IMR-90 (cell line): Measurements from ENCODE around the gene ATP13A5. TPM values are rescaled to one million over a fixed set of nuclear protein-coding genes. Genes with fewer than 3 reads are reported as not detected.

Experiments used
- ATAC-seq: fragments of 200-7000 bp; cut with Tn5 transposase; 2 replicates; pipeline ENCODE4 v1.9.1; 2020; ENCODE audit warnings: low read depth, mild to moderate bottlenecking, moderate library complexity
- BruUV-seq: library from RNA; stranded (reverse); fragments of 400-500 nt; replicated peaks from 2 replicates; lab custom pipeline; 2021; lab: Mats Ljungman, UMichigan
- CTCF ChIA-PET: fragments of 300-600 bp; formaldehyde crosslinking; extraction: SDS; loops from one replicate; lab custom pipeline; 2021; ENCODE audit warnings: antibody characterized with exemption; lab: Yijun Ruan, JAX
- POLR2A ChIA-PET: fragments of 300-600 bp; sonication (Branson Sonifier 250); formaldehyde crosslinking; loops from one replicate; lab custom pipeline; 2022; ENCODE audit warnings: antibody characterized with exemption; ENCODE audit not compliant: unreplicated experiment; lab: Charles Lee
- DNase-seq: peaks from one replicate; pipeline ENCODE4 v3.0.0; 2013
- H2AFZ ChIP-seq: replicated peaks from 2 replicates; pipeline ENCODE3; 2013; ENCODE audit warnings: low read length, mild to moderate bottlenecking; ENCODE audit not compliant: poor library complexity
- H2AK5ac ChIP-seq: 2 replicates; pipeline ENCODE4 v1.6.1; 2013; ENCODE audit warnings: low read depth, low read length, inconsistent platforms
- H2AK9ac ChIP-seq: replicated peaks from 2 replicates; pipeline ENCODE3; 2013; ENCODE audit warnings: mild to moderate bottlenecking, low read depth, low read length, moderate library complexity; ENCODE audit not compliant: poor library complexity
- H2BK120ac ChIP-seq: 2 replicates; pipeline ENCODE4 v1.6.1; 2013; ENCODE audit warnings: low read depth, low read length, inconsistent platforms
- H2BK15ac ChIP-seq: 3 replicates; pipeline ENCODE4 v1.6.1; 2013; ENCODE audit warnings: low read depth, low read length, inconsistent platforms
- H2BK20ac ChIP-seq: 2 replicates; pipeline ENCODE4 v1.6.1; 2013; ENCODE audit warnings: low read depth, mild to moderate bottlenecking, inconsistent platforms, low read length, moderate library complexity
- H2BK5ac ChIP-seq: 2 replicates; pipeline ENCODE4 v1.6.1; 2013; ENCODE audit warnings: mild to moderate bottlenecking, low read depth, low read length, inconsistent platforms; ENCODE audit not compliant: poor library complexity, severe bottlenecking
- H3K14ac ChIP-seq: replicated peaks from 2 replicates; pipeline ENCODE4 v1.6.1; 2013; ENCODE audit warnings: low read depth, low read length, inconsistent platforms
- H3K18ac ChIP-seq: 2 replicates; pipeline ENCODE4 v1.6.1; 2013; ENCODE audit warnings: low read depth, low read length, control low read depth
- H3K23ac ChIP-seq: 2 replicates; pipeline ENCODE4 v1.6.1; 2013; ENCODE audit warnings: low read depth, low read length, inconsistent platforms
- H3K27ac ChIP-seq: 2 replicates; pipeline ENCODE4 v1.5.1; 2013; ENCODE audit warnings: mild to moderate bottlenecking, control low read depth, low read length; ENCODE audit not compliant: insufficient read depth
- H3K27me3 ChIP-seq: 2 replicates; pipeline ENCODE4 v1.6.1; 2013; ENCODE audit warnings: low read length; ENCODE audit not compliant: control insufficient read depth, insufficient read depth
- H3K36me3 ChIP-seq: 2 replicates; pipeline ENCODE4 v1.6.1; 2013; ENCODE audit warnings: low read length, mixed read lengths; ENCODE audit not compliant: control insufficient read depth, insufficient read depth
- H3K4ac ChIP-seq: 2 replicates; pipeline ENCODE4 v1.6.1; 2013; ENCODE audit warnings: low read depth, low read length, inconsistent platforms
- H3K4me1 ChIP-seq: 2 replicates; pipeline ENCODE4 v1.6.1; 2013; ENCODE audit warnings: low read length, mixed read lengths; ENCODE audit not compliant: control insufficient read depth, insufficient read depth
- H3K4me2 ChIP-seq: 2 replicates; pipeline ENCODE4 v1.6.1; 2013; ENCODE audit warnings: low read depth, mild to moderate bottlenecking, control low read depth, low read length, moderate library complexity
- H3K4me3 ChIP-seq: 2 replicates; pipeline ENCODE4 v1.5.1; 2013; ENCODE audit warnings: low read depth, mild to moderate bottlenecking, control low read depth, low read length, moderate library complexity; ENCODE audit not compliant: insufficient read depth
- H3K56ac ChIP-seq: 2 replicates; pipeline ENCODE4 v1.6.1; 2013; ENCODE audit warnings: low read length, inconsistent platforms; ENCODE audit not compliant: insufficient read depth; ENCODE audit errors: extremely low read depth
- H3K79me1 ChIP-seq, 2 experiments: 2 replicates each; pipeline ENCODE4 v1.6.1; 2013; ENCODE audit warnings: low read length in 2 of 2, inconsistent platforms in 1 of 2, low read depth in 1 of 2
- H3K9ac ChIP-seq: 2 replicates; pipeline ENCODE4 v1.6.1; 2013; ENCODE audit warnings: low read depth, low read length, control low read depth
- H3K9me1 ChIP-seq: 2 replicates; pipeline ENCODE4 v1.6.1; 2013; ENCODE audit warnings: low read length, inconsistent platforms; ENCODE audit not compliant: insufficient read depth
- H3K9me3 ChIP-seq: 2 replicates; pipeline ENCODE4 v1.6.1; 2013; ENCODE audit warnings: low read length; ENCODE audit not compliant: control insufficient read depth, insufficient read depth
- H4K20me1 ChIP-seq: 2 replicates; pipeline ENCODE4 v1.6.1; 2013; ENCODE audit warnings: low read length, inconsistent platforms; ENCODE audit not compliant: insufficient read depth
- H4K5ac ChIP-seq: 2 replicates; pipeline ENCODE4 v1.6.1; 2013; ENCODE audit warnings: mild to moderate bottlenecking, low read depth, low read length, control low read depth
- H4K8ac ChIP-seq, 2 experiments: 2 replicates each; pipeline ENCODE4 v1.6.1; 2013; ENCODE audit warnings: low read depth in 2 of 2, low read length in 2 of 2, control low read depth in 1 of 2, inconsistent platforms in 1 of 2
- H4K91ac ChIP-seq: 2 replicates; pipeline ENCODE4 v1.6.1; 2013; ENCODE audit warnings: low read depth, low read length, inconsistent platforms; ENCODE audit not compliant: insufficient read depth
- BHLHE40 ChIP-seq: fragments of 150-350 bp; IDR thresholded peaks from 2 replicates; pipeline ENCODE4 v1.6.1; 2016; ENCODE audit warnings: mild to moderate bottlenecking, low read depth, low read length
- CEBPB ChIP-seq: IDR thresholded peaks from 2 replicates; pipeline ENCODE4 v1.6.1; 2012; ENCODE audit warnings: low read depth, low read length, improper control_type of control experiment
- CHD1 ChIP-seq: IDR thresholded peaks from 2 replicates; pipeline ENCODE4 v1.6.1; 2012; ENCODE audit warnings: low read depth, low read length, improper control_type of control experiment
- FOS ChIP-seq: fragments of 150-350 bp; IDR thresholded peaks from 2 replicates; pipeline ENCODE4 v1.6.1; 2016; ENCODE audit warnings: low read depth, low read length
- MAFK ChIP-seq: IDR thresholded peaks from 2 replicates; pipeline ENCODE4 v1.6.1; 2012; ENCODE audit warnings: low read depth, low read length, improper control_type of control experiment
- MAZ ChIP-seq: IDR thresholded peaks from 2 replicates; pipeline ENCODE4 v1.6.1; 2012; ENCODE audit warnings: low read depth, mild to moderate bottlenecking, low read length, improper control_type of control experiment, moderate library complexity, borderline replicate concordance
- MXI1 ChIP-seq: IDR thresholded peaks from 2 replicates; pipeline ENCODE4 v1.6.1; 2012; ENCODE audit warnings: low read depth, mild to moderate bottlenecking, low read length, moderate library complexity, borderline replicate concordance
- NFE2L2 ChIP-seq: fragments of 150-350 bp; IDR thresholded peaks from 2 replicates; pipeline ENCODE4 v1.6.1; 2016; ENCODE audit warnings: low read depth, mild to moderate bottlenecking, low read length
- POLR2A ChIP-seq: IDR thresholded peaks from 2 replicates; pipeline ENCODE4 v1.6.1; 2012; ENCODE audit warnings: mild to moderate bottlenecking, low read depth, low read length
- RAD21 ChIP-seq: IDR thresholded peaks from 2 replicates; pipeline ENCODE4 v1.6.1; 2012; ENCODE audit warnings: low read length, improper control_type of control experiment
- RCOR1 ChIP-seq: IDR thresholded peaks from 2 replicates; pipeline ENCODE4 v1.6.1; 2012; ENCODE audit warnings: mild to moderate bottlenecking, low read length, improper control_type of control experiment; ENCODE audit not compliant: insufficient replicate concordance
- RFX5 ChIP-seq: IDR thresholded peaks from 2 replicates; pipeline ENCODE4 v1.8.0; 2012; ENCODE audit warnings: low read depth, mild to moderate bottlenecking, low read length, moderate library complexity
- SMC3 ChIP-seq: fragments of 150-350 bp; IDR thresholded peaks from 2 replicates; pipeline ENCODE4 v1.6.1; 2016; ENCODE audit warnings: low read depth, mild to moderate bottlenecking, antibody characterized with exemption, low read length, moderate library complexity
- WGBS, 2 experiments: methylation state at CpG; one replicate each; pipeline versions ENCODE4 v1.1.5 to v1.1.7; 2013; ENCODE audit warnings: missing lambda C conversion rate in 2 of 2; ENCODE audit not compliant: insufficient read length in 1 of 2; ENCODE audit errors: extremely low coverage in 2 of 2; 5-methylcytosine and 5-hydroxymethylcytosine counted together
- dilution Hi-C: fragments of 300-500 bp; cut with HindIII; formaldehyde crosslinking; loops from one replicate; pipeline ENCODE4 v1.14.3; 2018; ENCODE audit warnings: low sequenced_read_pairs; ENCODE audit not compliant: unreplicated experiment
- in situ Hi-C: fragments of 300-500 bp; cut with MboI; formaldehyde crosslinking; loops from 3 replicates; pipeline ENCODE4 v1.14.3; 2019; ENCODE audit warnings: low sequenced_read_pairs, inconsistent platforms, mixed read lengths
- intact Hi-C: fragments of 100-400 bp; cut with micrococcal nuclease; formaldehyde crosslinking; loops from 2 replicates; pipeline ENCODE4 v1.10.0; 2022
- polyA plus RNA-seq, 3 experiments: library from polyadenylated mRNA; depleted of rRNA; stranded (reverse); fragments of >200 nt; gene quantifications; 2 replicates each; pipeline ENCODE4 v1.2.3, GENCODE V29; 2012; ENCODE audit warnings: low replicate concordance in 1 of 3
- total RNA-seq: library from RNA; depleted of rRNA; stranded (reverse); fragments of >200 nt; gene quantifications from 2 replicates; pipeline ENCODE4 v1.2.3, GENCODE V29; 2012
- TF ChIP-seq, protein P1 (sequence below): fragments of 150-350 bp; IDR thresholded peaks from 2 replicates; pipeline ENCODE4 v1.6.1; 2017; ENCODE audit warnings: mild to moderate bottlenecking, antibody characterized with exemption, low read length, low read depth
- TF ChIP-seq, protein P2 (sequence below): fragments of 150-350 bp; IDR thresholded peaks from 2 replicates; pipeline ENCODE4 v1.6.1; 2016; ENCODE audit warnings: low read depth, mild to moderate bottlenecking, low read length, moderate library complexity, borderline replicate concordance
- TF ChIP-seq, protein P3 (sequence below): conservative IDR thresholded peaks from 2 replicates; pipeline ENCODE4 v1.5.1; 2012; ENCODE audit warnings: mild to moderate bottlenecking, low read depth, low read length, improper control_type of control experiment

The ATP13A5 gene
- total and polyA plus RNA-seq, 2 of the 4 experiments (the other 2 are of a cell fraction), result not detected

DNA sequence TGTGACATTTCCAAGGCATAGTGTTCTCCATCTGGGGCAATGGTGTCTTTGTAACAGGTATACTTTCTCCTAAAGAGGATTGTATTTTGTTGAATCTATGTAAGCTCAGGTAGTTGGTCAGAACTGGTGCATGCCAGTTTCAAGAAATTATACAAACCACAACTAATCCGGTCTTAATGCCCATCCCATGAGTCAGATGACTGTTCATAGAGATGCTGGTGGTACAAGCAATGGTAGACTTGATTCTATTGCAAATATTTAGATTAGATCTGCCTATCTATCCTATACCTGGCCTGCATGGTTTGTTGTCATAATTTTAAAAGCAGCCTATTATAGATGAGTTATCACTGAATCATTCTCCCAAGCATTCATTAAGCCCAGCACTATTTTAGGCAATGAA, 43.5 kb downstream of the ATP13A5 start:
- no peaks in the 10 kb centered on the region for H3K79me1 ChIP-seq
- H2BK5ac ChIP-seq, result no peak overlapping the region
- no CpG with 5 or more reads among the region's 1 CpG for WGBS, 2 experiments
- no peak overlapping the region for H2AK9ac ChIP-seq
- no peak overlapping the region for H3K4me2 ChIP-seq
- intact Hi-C loops, result no loop called here
- CTCF ChIA-PET, result no interaction called here
- no peak overlapping the region for H3K14ac ChIP-seq
- H3K23ac ChIP-seq, result no peak overlapping the region
- H2AFZ ChIP-seq, result no peak overlapping the region
- no peak overlapping the region for H2AK5ac ChIP-seq
- POLR2A ChIA-PET, result no interaction called here
- H3K9me3 ChIP-seq, result peaks cover 3% of the 10 kb centered on the region
- no peak overlapping the region for H3K56ac ChIP-seq
- H4K20me1 ChIP-seq, result no peaks in the 10 kb centered on the region
- H4K8ac ChIP-seq, result no peak overlapping the region
- no peak overlapping the region for H2BK20ac ChIP-seq
- no peak overlapping the region for H3K4ac ChIP-seq
- no peaks in the 10 kb centered on the region for H3K9me1 ChIP-seq
- BruUV-seq, result no TSS peak
- H3K9ac ChIP-seq, result no peak overlapping the region
- no peak overlapping the region for H3K18ac ChIP-seq
- H3K36me3 ChIP-seq, result no peaks in the 10 kb centered on the region
- H2BK120ac ChIP-seq, result no peak overlapping the region
- dilution Hi-C loops, result no loop called here
- no peaks in the 10 kb centered on the region for H3K27me3 ChIP-seq
- H2BK15ac ChIP-seq, result no peak overlapping the region
- no peak overlapping the region for H3K27ac ChIP-seq
- no peak overlapping the region for H4K91ac ChIP-seq
- TF ChIP-seq CEBPB (no peak), POLR2A (no peak), NFE2L2 (no peak), MAZ (no peak), RAD21 (no peak), MAFK (no peak), RFX5 (no peak), RCOR1 (no peak), MXI1 (no peak), SMC3 (no peak), FOS (no peak), BHLHE40 (no peak), CHD1 (no peak)
- TF ChIP-seq, protein P1, sequence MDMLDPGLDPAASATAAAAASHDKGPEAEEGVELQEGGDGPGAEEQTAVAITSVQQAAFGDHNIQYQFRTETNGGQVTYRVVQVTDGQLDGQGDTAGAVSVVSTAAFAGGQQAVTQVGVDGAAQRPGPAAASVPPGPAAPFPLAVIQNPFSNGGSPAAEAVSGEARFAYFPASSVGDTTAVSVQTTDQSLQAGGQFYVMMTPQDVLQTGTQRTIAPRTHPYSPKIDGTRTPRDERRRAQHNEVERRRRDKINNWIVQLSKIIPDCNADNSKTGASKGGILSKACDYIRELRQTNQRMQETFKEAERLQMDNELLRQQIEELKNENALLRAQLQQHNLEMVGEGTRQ, result no peak
- TF ChIP-seq, protein P2, sequence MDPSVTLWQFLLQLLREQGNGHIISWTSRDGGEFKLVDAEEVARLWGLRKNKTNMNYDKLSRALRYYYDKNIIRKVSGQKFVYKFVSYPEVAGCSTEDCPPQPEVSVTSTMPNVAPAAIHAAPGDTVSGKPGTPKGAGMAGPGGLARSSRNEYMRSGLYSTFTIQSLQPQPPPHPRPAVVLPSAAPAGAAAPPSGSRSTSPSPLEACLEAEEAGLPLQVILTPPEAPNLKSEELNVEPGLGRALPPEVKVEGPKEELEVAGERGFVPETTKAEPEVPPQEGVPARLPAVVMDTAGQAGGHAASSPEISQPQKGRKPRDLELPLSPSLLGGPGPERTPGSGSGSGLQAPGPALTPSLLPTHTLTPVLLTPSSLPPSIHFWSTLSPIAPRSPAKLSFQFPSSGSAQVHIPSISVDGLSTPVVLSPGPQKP, result no peak
- TF ChIP-seq, protein P3, sequence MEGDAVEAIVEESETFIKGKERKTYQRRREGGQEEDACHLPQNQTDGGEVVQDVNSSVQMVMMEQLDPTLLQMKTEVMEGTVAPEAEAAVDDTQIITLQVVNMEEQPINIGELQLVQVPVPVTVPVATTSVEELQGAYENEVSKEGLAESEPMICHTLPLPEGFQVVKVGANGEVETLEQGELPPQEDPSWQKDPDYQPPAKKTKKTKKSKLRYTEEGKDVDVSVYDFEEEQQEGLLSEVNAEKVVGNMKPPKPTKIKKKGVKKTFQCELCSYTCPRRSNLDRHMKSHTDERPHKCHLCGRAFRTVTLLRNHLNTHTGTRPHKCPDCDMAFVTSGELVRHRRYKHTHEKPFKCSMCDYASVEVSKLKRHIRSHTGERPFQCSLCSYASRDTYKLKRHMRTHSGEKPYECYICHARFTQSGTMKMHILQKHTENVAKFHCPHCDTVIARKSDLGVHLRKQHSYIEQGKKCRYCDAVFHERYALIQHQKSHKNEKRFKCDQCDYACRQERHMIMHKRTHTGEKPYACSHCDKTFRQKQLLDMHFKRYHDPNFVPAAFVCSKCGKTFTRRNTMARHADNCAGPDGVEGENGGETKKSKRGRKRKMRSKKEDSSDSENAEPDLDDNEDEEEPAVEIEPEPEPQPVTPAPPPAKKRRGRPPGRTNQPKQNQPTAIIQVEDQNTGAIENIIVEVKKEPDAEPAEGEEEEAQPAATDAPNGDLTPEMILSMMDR, result no peak
- no peak overlapping the region for H4K5ac ChIP-seq
- ATAC-seq (no peak), DNase-seq (no peak)
- H3K4me1 ChIP-seq, result no peaks in the 10 kb centered on the region
- H3K4me3 ChIP-seq, result no peak overlapping the region
- in situ Hi-C loops, result no loop called here
